ENCODE measurements around the gene MLNR.

DNA sequence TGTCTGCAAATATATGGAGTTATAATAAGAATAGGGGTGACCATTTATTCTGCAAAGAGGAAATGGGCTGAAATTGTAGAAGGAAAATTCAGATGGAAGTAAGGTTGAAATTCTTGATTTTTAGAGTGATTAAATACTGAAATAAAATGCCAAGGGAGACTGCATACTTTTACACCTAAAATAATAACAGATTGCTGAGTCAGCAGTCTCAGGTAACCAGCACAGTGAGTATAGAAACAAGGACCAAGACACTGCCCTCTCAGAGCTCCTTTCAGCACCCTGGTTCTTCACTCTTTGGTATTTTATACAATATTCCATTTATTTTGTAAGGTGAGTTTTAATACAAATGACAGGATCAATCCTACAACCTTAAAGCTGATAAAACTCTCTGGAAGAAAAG lies 48.8 kb upstream of the MLNR start:
- TF ChIP-seq POLR2A (IDR thresholded peaks at IDR 0.05) (no peak), CTCF (IDR thresholded peaks at IDR 0.05) (no peak)

All from Peyer's patch (tissue), 4 donors.